C4-2B (cell line): ENCODE results near the gene GYS1.
"Not testable (repeated sequence)": the region's sequence is repeated elsewhere in the genome, so short reads cannot be mapped to it uniquely, and the experiment has no call there.

Experiments used
- CTCF ChIP-seq: fragments of 450-650 bp; conservative IDR thresholded peaks from 2 replicates; pipeline ENCODE4 v1.5.1; 2017; ENCODE audit warnings: mild to moderate bottlenecking
- ZFX ChIP-seq: fragments of 450-650 bp; IDR thresholded peaks from 2 replicates; pipeline ENCODE4 v1.6.1; 2017

GRCh38 chr19:49018388-49019241, 25.5 kb upstream of the GYS1 start:
- TF ChIP-seq CTCF, ZFX: not testable (repeated sequence)
